ENCODE measurements around the gene PRADC1. TPM values are rescaled to one million over a fixed set of nuclear protein-coding genes. Genes with fewer than 3 reads are reported as not detected.

Gene PRADC1
- total and polyA plus RNA-seq, 9 of the 15 experiments (the other 6 are each of a cell fraction or from before 2014, with no cell fraction given), result 7.3 to 47.4 (median 34.2) TPM

DNA sequence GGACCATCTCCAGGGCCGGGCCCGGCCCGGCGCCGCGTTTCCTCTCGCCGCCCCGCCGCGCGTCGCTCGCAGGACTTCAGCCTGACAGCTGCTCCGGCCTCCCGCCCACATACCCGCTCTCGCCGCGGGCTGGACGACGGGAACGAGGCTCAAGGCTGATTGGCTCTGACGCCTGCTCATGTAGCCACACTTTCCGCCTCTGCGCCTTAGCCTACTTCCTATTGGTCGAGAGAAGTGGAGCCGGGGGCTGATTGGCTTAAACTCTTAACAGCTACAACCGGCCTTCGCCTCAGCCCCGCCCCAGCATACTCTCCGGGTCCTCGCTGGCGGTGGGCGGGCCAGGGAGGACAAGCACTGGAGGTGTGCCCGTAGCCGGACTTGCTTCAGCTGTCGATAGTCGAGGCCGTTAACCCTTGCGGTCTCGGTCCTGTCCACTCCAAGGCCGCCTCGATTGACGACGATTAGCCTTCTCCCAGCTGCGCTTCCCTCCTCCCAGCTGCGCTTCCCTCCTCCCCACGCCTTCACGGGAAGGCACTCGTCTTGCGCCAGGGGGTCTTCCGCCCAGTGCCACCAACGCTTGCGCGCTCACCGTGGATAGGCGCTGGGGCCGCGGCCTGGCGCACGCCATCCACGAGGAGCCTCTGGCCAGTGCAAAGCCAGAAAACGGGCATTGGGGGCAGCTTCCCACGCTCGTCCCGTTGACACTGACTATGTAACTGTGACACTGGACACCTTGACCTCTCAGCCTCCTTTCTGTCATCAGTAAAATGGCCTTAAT is at the start of gene PRADC1 (continued):
- TF ChIP-seq SAFB (IDR thresholded peaks at IDR 0.05; ENCODE audit: borderline replicate concordance, low read depth, low read length), result 0 out of 2 replicates have a peak, but pooled peaks have one; percentile 15
- TF ChIP-seq HDAC1 (IDR thresholded peaks at IDR 0.05), result peak in 1 of 2 experiments; percentile 85; a peak in 2 of 4 replicates
- TF ChIP-seq SNIP1 (IDR thresholded peaks at IDR 0.05; ENCODE audit: low read depth), result no peak
- TF ChIP-seq MEF2D (tag; conservative IDR thresholded peaks at IDR 0.05; ENCODE audit: low read depth), result no peak
- TF ChIP-seq ZNF57 (CRISPR knock-in tag; IDR thresholded peaks at IDR 0.05), result no peak
- TF ChIP-seq, protein P1, sequence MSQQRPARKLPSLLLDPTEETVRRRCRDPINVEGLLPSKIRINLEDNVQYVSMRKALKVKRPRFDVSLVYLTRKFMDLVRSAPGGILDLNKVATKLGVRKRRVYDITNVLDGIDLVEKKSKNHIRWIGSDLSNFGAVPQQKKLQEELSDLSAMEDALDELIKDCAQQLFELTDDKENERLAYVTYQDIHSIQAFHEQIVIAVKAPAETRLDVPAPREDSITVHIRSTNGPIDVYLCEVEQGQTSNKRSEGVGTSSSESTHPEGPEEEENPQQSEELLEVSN (IDR thresholded peaks at IDR 0.05; ENCODE audit: borderline replicate concordance in 1 of 2, extremely low read depth in 1 of 2, insufficient read depth in 1 of 2, insufficient read length in 1 of 2, low read depth in 1 of 2, low read length in 1 of 2, poor library complexity in 1 of 2, severe bottlenecking in 1 of 2), result peak; percentile 74 to 88
- no peak for TF ChIP-seq ZNF696 (CRISPR knock-in tag; conservative IDR thresholded peaks at IDR 0.05)
- peak; percentile 28; the same call in 1 of the 2 replicates for TF ChIP-seq HDAC2 (IDR thresholded peaks at IDR 0.05)
- TF ChIP-seq SRF (CRISPR knock-in tag; IDR thresholded peaks at IDR 0.05), result peak in 1 of 2 experiments; percentile 82; a peak in 1 of 4 replicates
- no peak for TF ChIP-seq KLF6 (CRISPR knock-in tag; IDR thresholded peaks at IDR 0.05; ENCODE audit: borderline replicate concordance)
- no peak for TF ChIP-seq HEY1 (CRISPR knock-in tag; IDR thresholded peaks at IDR 0.05; ENCODE audit: borderline replicate concordance)
- TF ChIP-seq CXXC5 (CRISPR knock-in tag; IDR thresholded peaks at IDR 0.05), result peak; percentile 80
- TF ChIP-seq, protein P2, sequence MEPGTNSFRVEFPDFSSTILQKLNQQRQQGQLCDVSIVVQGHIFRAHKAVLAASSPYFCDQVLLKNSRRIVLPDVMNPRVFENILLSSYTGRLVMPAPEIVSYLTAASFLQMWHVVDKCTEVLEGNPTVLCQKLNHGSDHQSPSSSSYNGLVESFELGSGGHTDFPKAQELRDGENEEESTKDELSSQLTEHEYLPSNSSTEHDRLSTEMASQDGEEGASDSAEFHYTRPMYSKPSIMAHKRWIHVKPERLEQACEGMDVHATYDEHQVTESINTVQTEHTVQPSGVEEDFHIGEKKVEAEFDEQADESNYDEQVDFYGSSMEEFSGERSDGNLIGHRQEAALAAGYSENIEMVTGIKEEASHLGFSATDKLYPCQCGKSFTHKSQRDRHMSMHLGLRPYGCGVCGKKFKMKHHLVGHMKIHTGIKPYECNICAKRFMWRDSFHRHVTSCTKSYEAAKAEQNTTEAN (CRISPR knock-in tag; IDR thresholded peaks at IDR 0.05), result no peak
- no peak for TF ChIP-seq ZKSCAN8 (CRISPR knock-in tag; IDR thresholded peaks at IDR 0.05)
- TF ChIP-seq EHMT2 (IDR thresholded peaks at IDR 0.05), result no peak
- TF ChIP-seq, protein P3, sequence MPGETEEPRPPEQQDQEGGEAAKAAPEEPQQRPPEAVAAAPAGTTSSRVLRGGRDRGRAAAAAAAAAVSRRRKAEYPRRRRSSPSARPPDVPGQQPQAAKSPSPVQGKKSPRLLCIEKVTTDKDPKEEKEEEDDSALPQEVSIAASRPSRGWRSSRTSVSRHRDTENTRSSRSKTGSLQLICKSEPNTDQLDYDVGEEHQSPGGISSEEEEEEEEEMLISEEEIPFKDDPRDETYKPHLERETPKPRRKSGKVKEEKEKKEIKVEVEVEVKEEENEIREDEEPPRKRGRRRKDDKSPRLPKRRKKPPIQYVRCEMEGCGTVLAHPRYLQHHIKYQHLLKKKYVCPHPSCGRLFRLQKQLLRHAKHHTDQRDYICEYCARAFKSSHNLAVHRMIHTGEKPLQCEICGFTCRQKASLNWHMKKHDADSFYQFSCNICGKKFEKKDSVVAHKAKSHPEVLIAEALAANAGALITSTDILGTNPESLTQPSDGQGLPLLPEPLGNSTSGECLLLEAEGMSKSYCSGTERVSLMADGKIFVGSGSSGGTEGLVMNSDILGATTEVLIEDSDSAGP (CRISPR knock-in tag; IDR thresholded peaks at IDR 0.05), result no peak
- peak; percentile 83 for TF ChIP-seq POLR2G (IDR thresholded peaks at IDR 0.05; ENCODE audit: low read depth, low read length)
- TF ChIP-seq ZNF134 (CRISPR knock-in tag; conservative IDR thresholded peaks at IDR 0.05), result no peak
- TF ChIP-seq DPF2 (IDR thresholded peaks at IDR 0.05), result 0 out of 2 replicates have a peak, but pooled peaks have one; percentile 24
- no peak for TF ChIP-seq KHSRP (IDR thresholded peaks at IDR 0.05)
- no peak for TF ChIP-seq ZNF830 (CRISPR knock-in tag; IDR thresholded peaks at IDR 0.05)
- TF ChIP-seq, protein P4, sequence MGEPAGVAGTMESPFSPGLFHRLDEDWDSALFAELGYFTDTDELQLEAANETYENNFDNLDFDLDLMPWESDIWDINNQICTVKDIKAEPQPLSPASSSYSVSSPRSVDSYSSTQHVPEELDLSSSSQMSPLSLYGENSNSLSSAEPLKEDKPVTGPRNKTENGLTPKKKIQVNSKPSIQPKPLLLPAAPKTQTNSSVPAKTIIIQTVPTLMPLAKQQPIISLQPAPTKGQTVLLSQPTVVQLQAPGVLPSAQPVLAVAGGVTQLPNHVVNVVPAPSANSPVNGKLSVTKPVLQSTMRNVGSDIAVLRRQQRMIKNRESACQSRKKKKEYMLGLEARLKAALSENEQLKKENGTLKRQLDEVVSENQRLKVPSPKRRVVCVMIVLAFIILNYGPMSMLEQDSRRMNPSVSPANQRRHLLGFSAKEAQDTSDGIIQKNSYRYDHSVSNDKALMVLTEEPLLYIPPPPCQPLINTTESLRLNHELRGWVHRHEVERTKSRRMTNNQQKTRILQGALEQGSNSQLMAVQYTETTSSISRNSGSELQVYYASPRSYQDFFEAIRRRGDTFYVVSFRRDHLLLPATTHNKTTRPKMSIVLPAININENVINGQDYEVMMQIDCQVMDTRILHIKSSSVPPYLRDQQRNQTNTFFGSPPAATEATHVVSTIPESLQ (CRISPR knock-in tag; IDR thresholded peaks at IDR 0.05), result peak; percentile 45; the same call in 1 of the 2 replicates
- no peak for TF ChIP-seq PRPF4 (IDR thresholded peaks at IDR 0.05; ENCODE audit: insufficient read depth, low read depth, low read length, poor library complexity, severe bottlenecking)

All from K562 (cell line).